IMR-90 (cell line): ENCODE results near the gene NPBWR2. TPM values are rescaled to one million over a fixed set of nuclear protein-coding genes. Genes with fewer than 3 reads are reported as not detected.
"Not testable (repeated sequence)": the region's sequence is repeated elsewhere in the genome, so short reads cannot be mapped to it uniquely, and the experiment has no call there.

Source experiments
- ATAC-seq: fragments of 200-7000 bp; cut with Tn5 transposase; 2 replicates; pipeline ENCODE4 v1.9.1; 2020; ENCODE audit warnings: low read depth, mild to moderate bottlenecking, moderate library complexity
- BruUV-seq: library from RNA; stranded (reverse); fragments of 400-500 nt; replicated peaks from 2 replicates; lab custom pipeline; 2021; lab: Mats Ljungman, UMichigan
- CTCF ChIA-PET: fragments of 300-600 bp; formaldehyde crosslinking; extraction: SDS; loops from one replicate; lab custom pipeline; 2021; ENCODE audit warnings: antibody characterized with exemption; lab: Yijun Ruan, JAX
- POLR2A ChIA-PET: fragments of 300-600 bp; sonication (Branson Sonifier 250); formaldehyde crosslinking; loops from one replicate; lab custom pipeline; 2022; ENCODE audit warnings: antibody characterized with exemption; ENCODE audit not compliant: unreplicated experiment; lab: Charles Lee
- DNase-seq: peaks from one replicate; pipeline ENCODE4 v3.0.0; 2013
- H2AFZ ChIP-seq: replicated peaks from 2 replicates; pipeline ENCODE3; 2013; ENCODE audit warnings: low read length, mild to moderate bottlenecking; ENCODE audit not compliant: poor library complexity
- H2AK5ac ChIP-seq: 2 replicates; pipeline ENCODE4 v1.6.1; 2013; ENCODE audit warnings: low read depth, low read length, inconsistent platforms
- H2AK9ac ChIP-seq: replicated peaks from 2 replicates; pipeline ENCODE3; 2013; ENCODE audit warnings: mild to moderate bottlenecking, low read depth, low read length, moderate library complexity; ENCODE audit not compliant: poor library complexity
- H2BK120ac ChIP-seq: 2 replicates; pipeline ENCODE4 v1.6.1; 2013; ENCODE audit warnings: low read depth, low read length, inconsistent platforms
- H2BK15ac ChIP-seq: 3 replicates; pipeline ENCODE4 v1.6.1; 2013; ENCODE audit warnings: low read depth, low read length, inconsistent platforms
- H2BK20ac ChIP-seq: 2 replicates; pipeline ENCODE4 v1.6.1; 2013; ENCODE audit warnings: low read depth, mild to moderate bottlenecking, inconsistent platforms, low read length, moderate library complexity
- H2BK5ac ChIP-seq: 2 replicates; pipeline ENCODE4 v1.6.1; 2013; ENCODE audit warnings: mild to moderate bottlenecking, low read depth, low read length, inconsistent platforms; ENCODE audit not compliant: poor library complexity, severe bottlenecking
- H3K14ac ChIP-seq: replicated peaks from 2 replicates; pipeline ENCODE4 v1.6.1; 2013; ENCODE audit warnings: low read depth, low read length, inconsistent platforms
- H3K18ac ChIP-seq: 2 replicates; pipeline ENCODE4 v1.6.1; 2013; ENCODE audit warnings: low read depth, low read length, control low read depth
- H3K23ac ChIP-seq: 2 replicates; pipeline ENCODE4 v1.6.1; 2013; ENCODE audit warnings: low read depth, low read length, inconsistent platforms
- H3K27ac ChIP-seq: 2 replicates; pipeline ENCODE4 v1.5.1; 2013; ENCODE audit warnings: mild to moderate bottlenecking, control low read depth, low read length; ENCODE audit not compliant: insufficient read depth
- H3K27me3 ChIP-seq: 2 replicates; pipeline ENCODE4 v1.6.1; 2013; ENCODE audit warnings: low read length; ENCODE audit not compliant: control insufficient read depth, insufficient read depth
- H3K36me3 ChIP-seq: 2 replicates; pipeline ENCODE4 v1.6.1; 2013; ENCODE audit warnings: low read length, mixed read lengths; ENCODE audit not compliant: control insufficient read depth, insufficient read depth
- H3K4ac ChIP-seq: 2 replicates; pipeline ENCODE4 v1.6.1; 2013; ENCODE audit warnings: low read depth, low read length, inconsistent platforms
- H3K4me1 ChIP-seq: 2 replicates; pipeline ENCODE4 v1.6.1; 2013; ENCODE audit warnings: low read length, mixed read lengths; ENCODE audit not compliant: control insufficient read depth, insufficient read depth
- H3K4me2 ChIP-seq: 2 replicates; pipeline ENCODE4 v1.6.1; 2013; ENCODE audit warnings: low read depth, mild to moderate bottlenecking, control low read depth, low read length, moderate library complexity
- H3K4me3 ChIP-seq: 2 replicates; pipeline ENCODE4 v1.5.1; 2013; ENCODE audit warnings: low read depth, mild to moderate bottlenecking, control low read depth, low read length, moderate library complexity; ENCODE audit not compliant: insufficient read depth
- H3K56ac ChIP-seq: 2 replicates; pipeline ENCODE4 v1.6.1; 2013; ENCODE audit warnings: low read length, inconsistent platforms; ENCODE audit not compliant: insufficient read depth; ENCODE audit errors: extremely low read depth
- H3K79me1 ChIP-seq, 2 experiments: 2 replicates each; pipeline ENCODE4 v1.6.1; 2013; ENCODE audit warnings: low read length in 2 of 2, inconsistent platforms in 1 of 2, low read depth in 1 of 2
- H3K9ac ChIP-seq: 2 replicates; pipeline ENCODE4 v1.6.1; 2013; ENCODE audit warnings: low read depth, low read length, control low read depth
- H3K9me1 ChIP-seq: 2 replicates; pipeline ENCODE4 v1.6.1; 2013; ENCODE audit warnings: low read length, inconsistent platforms; ENCODE audit not compliant: insufficient read depth
- H3K9me3 ChIP-seq: 2 replicates; pipeline ENCODE4 v1.6.1; 2013; ENCODE audit warnings: low read length; ENCODE audit not compliant: control insufficient read depth, insufficient read depth
- H4K20me1 ChIP-seq: 2 replicates; pipeline ENCODE4 v1.6.1; 2013; ENCODE audit warnings: low read length, inconsistent platforms; ENCODE audit not compliant: insufficient read depth
- H4K5ac ChIP-seq: 2 replicates; pipeline ENCODE4 v1.6.1; 2013; ENCODE audit warnings: mild to moderate bottlenecking, low read depth, low read length, control low read depth
- H4K8ac ChIP-seq, 2 experiments: 2 replicates each; pipeline ENCODE4 v1.6.1; 2013; ENCODE audit warnings: low read depth in 2 of 2, low read length in 2 of 2, control low read depth in 1 of 2, inconsistent platforms in 1 of 2
- H4K91ac ChIP-seq: 2 replicates; pipeline ENCODE4 v1.6.1; 2013; ENCODE audit warnings: low read depth, low read length, inconsistent platforms; ENCODE audit not compliant: insufficient read depth
- CHD1 ChIP-seq: IDR thresholded peaks from 2 replicates; pipeline ENCODE4 v1.6.1; 2012; ENCODE audit warnings: low read depth, low read length, improper control_type of control experiment
- MAFK ChIP-seq: IDR thresholded peaks from 2 replicates; pipeline ENCODE4 v1.6.1; 2012; ENCODE audit warnings: low read depth, low read length, improper control_type of control experiment
- POLR2A ChIP-seq: IDR thresholded peaks from 2 replicates; pipeline ENCODE4 v1.6.1; 2012; ENCODE audit warnings: mild to moderate bottlenecking, low read depth, low read length
- RCOR1 ChIP-seq: IDR thresholded peaks from 2 replicates; pipeline ENCODE4 v1.6.1; 2012; ENCODE audit warnings: mild to moderate bottlenecking, low read length, improper control_type of control experiment; ENCODE audit not compliant: insufficient replicate concordance
- whole genome bisulfite sequencing, 2 experiments: methylation state at CpG; one replicate each; pipeline versions ENCODE4 v1.1.5 to v1.1.7; 2013; ENCODE audit warnings: missing lambda C conversion rate in 2 of 2; ENCODE audit not compliant: insufficient read length in 1 of 2; ENCODE audit errors: extremely low coverage in 2 of 2; 5-methylcytosine and 5-hydroxymethylcytosine counted together
- dilution Hi-C: fragments of 300-500 bp; cut with HindIII; formaldehyde crosslinking; loops from one replicate; pipeline ENCODE4 v1.14.3; 2018; ENCODE audit warnings: low sequenced_read_pairs; ENCODE audit not compliant: unreplicated experiment
- in situ Hi-C: fragments of 300-500 bp; cut with MboI; formaldehyde crosslinking; loops from 3 replicates; pipeline ENCODE4 v1.14.3; 2019; ENCODE audit warnings: low sequenced_read_pairs, inconsistent platforms, mixed read lengths
- intact Hi-C: fragments of 100-400 bp; cut with micrococcal nuclease; formaldehyde crosslinking; loops from 2 replicates; pipeline ENCODE4 v1.10.0; 2022
- polyA plus RNA-seq, 3 experiments: library from polyadenylated mRNA; depleted of rRNA; stranded (reverse); fragments of >200 nt; gene quantifications; 2 replicates each; pipeline ENCODE4 v1.2.3, GENCODE V29; 2012; ENCODE audit warnings: low replicate concordance in 1 of 3
- total RNA-seq: library from RNA; depleted of rRNA; stranded (reverse); fragments of >200 nt; gene quantifications from 2 replicates; pipeline ENCODE4 v1.2.3, GENCODE V29; 2012
- TF ChIP-seq, protein P1 (sequence below): fragments of 150-350 bp; IDR thresholded peaks from 2 replicates; pipeline ENCODE4 v1.6.1; 2017; ENCODE audit warnings: mild to moderate bottlenecking, antibody characterized with exemption, low read length, low read depth

NPBWR2 gene
- total and polyA plus RNA-seq, 2 of the 4 experiments (the other 2 are of a cell fraction) = not detected

DNA sequence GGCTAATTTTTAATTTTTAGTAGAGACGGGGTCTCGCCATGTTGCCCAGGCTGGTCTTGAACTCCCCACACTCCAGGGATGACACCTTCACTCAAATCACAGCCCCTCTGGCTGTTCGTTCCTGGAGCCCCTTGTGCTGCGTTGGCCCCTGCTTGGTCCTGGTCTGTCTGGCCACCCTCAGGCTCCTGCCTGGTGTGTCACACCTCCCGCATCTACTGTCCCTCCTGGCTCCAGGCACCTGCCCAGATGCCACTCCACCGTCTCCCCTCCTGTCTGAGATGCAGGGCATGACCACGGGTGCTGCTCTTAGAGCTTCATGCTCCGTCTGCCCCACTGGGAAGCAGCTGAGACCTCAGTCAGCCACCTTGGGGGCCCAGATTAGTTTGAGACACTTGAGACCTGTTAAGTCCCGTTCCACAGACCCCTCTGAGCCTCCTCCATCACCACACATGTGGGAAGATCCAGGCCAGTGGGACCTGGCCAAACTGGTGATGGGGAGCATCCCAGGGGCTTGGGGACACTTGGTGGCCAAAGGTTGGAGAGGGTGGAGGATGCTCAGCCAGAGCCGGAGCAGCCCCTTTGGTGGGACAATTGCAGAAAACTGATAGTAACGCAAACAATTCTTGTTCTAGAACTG lies 21.9 kb upstream of the NPBWR2 start:
- H3K18ac ChIP-seq = no peak overlapping the region
- H3K23ac ChIP-seq = no peak overlapping the region
- H3K36me3 ChIP-seq = no peaks in the 10 kb centered on the region
- dilution Hi-C loops (no loop called here), intact Hi-C loops (no loop called here), in situ Hi-C loops (no loop called here)
- H3K27ac ChIP-seq = no peak overlapping the region
- WGBS, 2 experiments = 50% methylated on average over 6 of the region's 11 CpGs; no CpG with 5 or more reads in 1 of the 2 experiments
- H4K8ac ChIP-seq = no peak overlapping the region
- no peaks in the 10 kb centered on the region for H3K79me1 ChIP-seq
- H2BK15ac ChIP-seq = no peak overlapping the region
- no peak for DNase-seq
- no peaks in the 10 kb centered on the region for H3K4me1 ChIP-seq
- peaks cover 10% of the 10 kb centered on the region for H3K27me3 ChIP-seq
- ChIA-PET CTCF (no interaction called here), POLR2A (no interaction called here)
- no peak overlapping the region for H4K91ac ChIP-seq
- H2BK5ac ChIP-seq = no peak overlapping the region
- no peak overlapping the region for H3K4me3 ChIP-seq
- no peaks in the 10 kb centered on the region for H3K9me3 ChIP-seq
- no TSS peak for BruUV-seq
- H3K4ac ChIP-seq = no peak overlapping the region
- no peak overlapping the region for H2AK5ac ChIP-seq
- TF ChIP-seq MAFK = no peak
- TF ChIP-seq RCOR1 = no peak
- TF ChIP-seq POLR2A = no peak
- TF ChIP-seq, protein P1, sequence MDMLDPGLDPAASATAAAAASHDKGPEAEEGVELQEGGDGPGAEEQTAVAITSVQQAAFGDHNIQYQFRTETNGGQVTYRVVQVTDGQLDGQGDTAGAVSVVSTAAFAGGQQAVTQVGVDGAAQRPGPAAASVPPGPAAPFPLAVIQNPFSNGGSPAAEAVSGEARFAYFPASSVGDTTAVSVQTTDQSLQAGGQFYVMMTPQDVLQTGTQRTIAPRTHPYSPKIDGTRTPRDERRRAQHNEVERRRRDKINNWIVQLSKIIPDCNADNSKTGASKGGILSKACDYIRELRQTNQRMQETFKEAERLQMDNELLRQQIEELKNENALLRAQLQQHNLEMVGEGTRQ = no peak
- TF ChIP-seq CHD1 = no peak
- H3K9me1 ChIP-seq = no peaks in the 10 kb centered on the region
- no peak overlapping the region for H3K4me2 ChIP-seq
- no peak overlapping the region for H4K5ac ChIP-seq
- H2BK20ac ChIP-seq = no peak overlapping the region
- no peak overlapping the region for H2AFZ ChIP-seq
- no peak overlapping the region for H2BK120ac ChIP-seq
- H4K20me1 ChIP-seq = no peaks in the 10 kb centered on the region
- no peak overlapping the region for H3K9ac ChIP-seq
- peak overlapping the region; percentile 9 for H2AK9ac ChIP-seq
- H3K56ac ChIP-seq = no peak overlapping the region
- no peak for ATAC-seq
- H3K14ac ChIP-seq = no peak overlapping the region

DNA sequence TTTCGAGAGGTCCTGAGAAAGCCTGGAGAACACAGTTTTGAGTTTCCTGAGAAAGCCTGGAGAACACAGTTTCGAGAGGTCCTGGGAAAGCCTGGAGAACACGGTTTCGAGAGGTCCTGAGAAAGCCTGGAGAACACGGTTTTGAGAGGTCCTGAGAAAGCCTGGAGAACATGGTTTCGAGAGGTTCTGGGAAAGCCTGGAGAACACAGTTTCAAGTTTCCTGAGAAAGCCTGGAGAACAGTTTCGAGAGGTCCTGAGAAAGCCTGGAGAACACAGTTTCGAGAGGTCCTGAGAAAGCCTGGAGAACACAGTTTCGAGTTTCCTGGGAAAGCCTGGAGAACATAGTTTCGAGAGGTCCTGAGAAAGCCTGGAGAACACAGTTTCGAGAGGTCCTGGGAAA lies 16.2 kb upstream of the NPBWR2 start:
- WGBS, 2 experiments = 69% methylated on average over 7 of the region's 11 CpGs; no CpG with 5 or more reads in 1 of the 2 experiments
- H2AK9ac ChIP-seq, in situ Hi-C loops, dilution Hi-C loops, H2AK5ac ChIP-seq, H4K5ac ChIP-seq, H2BK120ac ChIP-seq, H3K36me3 ChIP-seq, H3K56ac ChIP-seq, CTCF ChIA-PET, DNase-seq, H3K9me1 ChIP-seq, H3K27ac ChIP-seq, H3K9ac ChIP-seq, H3K23ac ChIP-seq, H4K20me1 ChIP-seq, H2BK5ac ChIP-seq, H3K9me3 ChIP-seq, H2AFZ ChIP-seq, H3K4ac ChIP-seq, H2BK15ac ChIP-seq, H3K4me1 ChIP-seq, H3K4me3 ChIP-seq, BruUV-seq, H3K4me2 ChIP-seq, POLR2A ChIA-PET, H4K8ac ChIP-seq, H3K79me1 ChIP-seq, intact Hi-C loops, H3K18ac ChIP-seq, H3K14ac ChIP-seq, H2BK20ac ChIP-seq, H4K91ac ChIP-seq, ATAC-seq: not testable (repeated sequence)
- peaks cover 22% of the 10 kb centered on the region for H3K27me3 ChIP-seq
